GM18507 (cell line): ENCODE data around the gene RD3L.

Source experiments
- DNase-seq: peaks from one replicate; pipeline ENCODE4 v3.0.0; 2011; ENCODE audit warnings: low read depth; ENCODE audit not compliant: insufficient read length; ENCODE audit errors: extremely low spot score
- FAIRE-seq: peaks from 2 replicates; lab custom pipeline; 2011; peaks lifted over from hg19 to GRCh38; lab: Jason Lieb, UNC

Gene RD3L

GRCh38 chr14:103898204-103898603 is 44.1 kb downstream of the RD3L start:
- FAIRE-seq: no peak
- DNase-seq: no peak

GRCh38 chr14:103897075-103897947 is 45.0 kb downstream of the RD3L start:
- FAIRE-seq (no peak), DNase-seq (no peak)

GRCh38 chr14:103896578-103896977 is 45.8 kb downstream of the RD3L start:
- no peak for FAIRE-seq
- DNase-seq: no peak

- DNase-seq (no peak), FAIRE-seq (no peak)
Measured at GRCh38 chr14:103894723-103895059, 47.6 kb downstream of the RD3L start.

- DNase-seq (no peak), FAIRE-seq (no peak)
Measured at GRCh38 chr14:103894034-103894722, 48.2 kb downstream of the RD3L start.

- FAIRE-seq (no peak), DNase-seq (no peak)
Measured at GRCh38 chr14:103892247-103892646, 50.1 kb downstream of the RD3L start.

GRCh38 chr14:103891667-103892215 is 50.6 kb downstream of the RD3L start:
- DNase-seq: no peak
- no peak for FAIRE-seq

GRCh38 chr14:103890821-103891666 is 51.3 kb downstream of the RD3L start:
- no peak for DNase-seq
- FAIRE-seq: no peak
